CD4-positive, alpha-beta T cell treated with Interleukin-21 for 1 hour (primary cell): ENCODE results near the gene MAP7D1.

Experiments used
- DNase-seq: peaks from one replicate; pipeline ENCODE4 v3.0.0-alpha.2; 2020

The MAP7D1 gene

DNA sequence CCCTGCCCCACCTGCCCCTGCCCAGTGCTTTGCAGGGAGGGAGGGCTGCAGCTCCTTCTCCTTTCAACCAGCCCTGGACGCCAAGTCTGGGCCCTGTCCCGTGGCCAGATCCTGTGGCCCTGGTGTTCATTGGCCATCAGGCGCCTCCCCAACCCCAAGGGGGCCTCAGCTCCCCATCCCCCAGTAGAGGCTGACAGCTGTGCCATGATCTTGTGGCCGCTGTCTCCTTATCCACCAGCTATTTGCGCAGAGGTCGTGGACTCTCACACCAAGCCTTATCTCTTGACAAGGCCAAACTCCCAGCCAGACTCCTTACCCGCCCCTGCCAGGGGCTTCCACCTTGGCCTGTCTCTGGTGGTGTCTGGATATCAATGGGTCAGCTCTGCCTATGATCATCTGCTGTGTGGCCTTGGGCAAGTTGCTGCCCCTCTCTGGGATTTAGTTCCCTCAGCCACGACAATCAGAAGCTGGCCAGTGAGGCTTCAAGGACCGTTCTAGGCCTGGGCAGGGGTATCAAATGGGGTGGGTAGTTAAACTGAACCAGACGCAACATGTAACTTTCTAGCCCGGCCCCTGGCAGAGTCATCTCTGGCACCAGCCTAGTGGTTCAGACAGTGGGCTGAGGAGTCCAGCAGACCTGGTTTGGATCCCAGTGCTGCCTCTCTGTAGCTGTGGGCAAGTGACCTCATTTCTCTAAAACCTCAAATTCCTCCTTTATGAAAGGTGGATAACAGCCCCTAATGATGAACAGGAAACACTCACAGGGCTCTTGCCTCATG, 27.6 kb upstream of the MAP7D1 start:
- no peak for DNase-seq

DNA sequence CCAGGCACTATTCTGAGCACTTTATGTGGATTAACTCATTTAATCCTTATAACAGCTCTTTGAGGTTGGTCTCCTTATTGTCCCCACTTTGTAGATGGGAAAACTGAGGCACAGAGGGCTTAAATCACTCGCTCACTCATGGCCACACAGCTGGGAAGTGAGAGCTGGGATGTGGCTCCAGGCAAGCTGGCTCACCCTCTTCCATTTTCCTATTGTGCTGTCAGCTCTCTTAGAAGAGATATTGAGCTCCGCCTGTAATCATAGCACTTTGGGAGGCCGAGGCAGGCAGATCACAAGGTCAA, 27.1 kb upstream of the MAP7D1 start:
- no peak for DNase-seq

DNA sequence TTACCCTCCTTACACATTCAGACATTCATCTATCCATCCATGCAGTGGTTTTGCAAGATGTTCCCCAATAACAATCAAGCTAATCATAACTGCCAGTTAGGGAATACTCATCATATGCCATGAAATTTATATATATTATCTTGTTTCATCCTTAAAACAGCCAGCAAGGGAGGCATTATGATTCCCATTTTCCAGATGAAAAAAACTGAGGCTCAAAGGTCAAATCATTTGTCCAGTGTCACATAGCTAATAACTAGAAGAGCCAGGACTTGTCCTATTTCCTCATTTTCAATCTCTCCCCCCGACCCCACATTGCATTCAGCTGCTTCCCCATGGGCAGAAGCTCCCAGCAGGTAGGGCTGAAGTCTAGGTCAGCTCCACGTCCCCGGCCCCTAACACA, 23.9 kb upstream of the MAP7D1 start:
- no peak for DNase-seq

DNA sequence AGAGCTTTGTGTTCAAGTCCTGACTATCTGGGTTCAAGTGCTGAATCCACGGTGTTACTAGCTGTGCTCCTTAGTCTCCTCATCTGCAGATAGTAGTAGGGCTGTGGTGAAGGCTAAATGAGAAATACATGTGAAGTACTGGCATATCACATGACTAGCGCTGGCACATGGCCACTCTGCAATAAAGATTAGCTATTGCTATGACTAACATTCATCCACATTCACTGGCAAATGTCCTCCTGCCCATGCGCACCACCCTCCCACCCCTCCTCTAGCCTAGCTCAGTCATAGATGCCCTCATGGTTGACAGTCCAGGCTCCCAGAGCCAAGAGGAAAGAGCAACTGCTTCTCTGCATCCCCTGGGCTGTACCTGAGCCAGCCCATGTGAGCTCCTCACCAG, 22.5 kb upstream of the MAP7D1 start:
- DNase-seq, result no peak

DNA sequence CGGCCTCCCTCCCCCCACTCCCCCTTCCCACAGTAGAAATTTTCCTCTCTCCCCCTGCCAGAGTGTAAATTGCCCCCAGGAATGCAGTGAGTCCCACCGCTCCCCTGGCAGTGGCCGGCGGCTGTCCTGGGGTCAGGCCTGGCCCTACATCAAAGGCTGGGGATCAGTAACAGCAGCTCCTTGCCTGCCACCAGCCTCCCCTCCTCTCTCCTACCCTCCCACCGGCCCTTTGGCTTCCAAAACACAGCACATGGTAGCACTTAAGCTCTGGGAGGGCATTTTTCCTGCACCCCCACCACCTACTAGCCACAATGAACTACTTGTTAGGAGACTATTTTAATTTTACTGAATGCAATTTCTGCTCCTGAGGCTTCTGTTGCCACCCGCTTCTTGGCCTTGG, 21.9 kb upstream of the MAP7D1 start:
- no peak for DNase-seq

DNA sequence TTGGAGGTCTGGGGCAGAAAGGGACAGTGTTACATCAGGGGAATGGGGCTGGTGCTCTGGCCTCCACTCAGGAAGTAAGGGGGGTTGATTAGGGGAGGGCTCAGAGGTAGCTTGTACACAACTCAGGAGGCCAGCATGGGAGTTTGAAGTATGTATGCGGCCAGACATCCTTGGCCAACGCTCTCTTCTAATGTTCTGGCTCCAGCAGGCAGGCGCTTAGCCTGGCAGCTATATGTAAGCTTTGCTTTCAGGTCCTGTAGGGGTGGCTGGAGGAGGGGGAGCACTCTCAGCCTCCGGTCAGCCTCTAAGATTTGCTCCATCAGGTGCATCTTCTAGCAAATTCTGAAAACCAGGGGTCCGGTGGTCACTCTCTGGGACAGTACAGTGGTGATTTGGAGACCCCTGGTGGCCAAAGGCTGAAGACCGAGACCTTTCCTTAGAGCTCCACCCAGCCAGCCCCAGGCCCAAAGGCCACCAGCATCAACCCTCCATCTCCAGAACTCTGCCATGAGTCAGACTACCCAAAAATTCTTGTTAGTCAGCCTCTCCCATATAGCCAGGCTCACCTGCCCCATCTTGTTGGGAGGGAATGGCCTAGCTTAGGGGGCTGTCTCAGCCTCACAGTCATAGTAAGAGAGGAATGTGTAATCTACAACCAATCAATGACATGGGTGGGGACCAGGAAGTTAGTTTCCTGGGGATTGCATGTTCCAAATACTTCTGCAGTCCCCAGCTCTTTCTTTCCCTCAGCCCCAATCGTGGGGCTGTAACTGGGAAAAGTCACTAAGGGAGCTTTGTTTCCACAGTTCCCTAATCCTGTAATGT, 21.2 kb upstream of the MAP7D1 start:
- peak; percentile 34 for DNase-seq

DNA sequence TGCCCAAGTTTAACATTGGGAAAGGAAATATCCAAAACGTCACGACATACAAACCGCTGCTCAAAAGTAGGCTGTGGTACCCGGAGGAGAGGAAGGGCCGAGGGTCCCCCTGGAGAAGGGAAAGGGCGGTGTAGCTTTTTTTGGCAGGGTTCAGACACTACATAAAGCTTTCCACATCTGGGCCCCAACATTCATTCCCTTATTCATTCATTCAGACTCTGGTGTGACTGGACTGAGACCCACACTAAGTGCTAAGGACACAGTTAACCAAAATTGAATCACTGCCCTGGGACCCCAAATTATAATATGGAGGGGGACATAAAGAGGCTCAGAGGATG, 20.7 kb upstream of the MAP7D1 start:
- no peak for DNase-seq

DNA sequence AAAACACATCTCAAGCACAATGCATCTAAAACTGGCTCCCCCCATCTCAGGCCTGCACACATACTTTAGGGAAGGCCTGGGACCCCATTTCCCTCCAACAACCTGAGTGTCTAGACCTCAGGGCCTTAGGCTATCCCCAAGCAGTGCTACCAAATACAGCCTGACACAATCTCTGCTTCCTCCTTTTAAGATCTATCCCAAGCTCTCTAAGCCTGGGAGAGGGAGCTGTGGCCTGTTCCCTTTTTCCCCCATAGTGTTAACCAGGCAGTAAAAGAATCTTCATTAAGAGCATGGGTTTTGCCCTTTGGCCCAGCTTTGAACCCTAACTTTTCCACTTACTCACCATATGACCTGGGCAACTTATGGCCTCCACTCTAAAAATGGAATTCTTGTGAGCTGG, 20.2 kb upstream of the MAP7D1 start:
- no peak for DNase-seq

DNA sequence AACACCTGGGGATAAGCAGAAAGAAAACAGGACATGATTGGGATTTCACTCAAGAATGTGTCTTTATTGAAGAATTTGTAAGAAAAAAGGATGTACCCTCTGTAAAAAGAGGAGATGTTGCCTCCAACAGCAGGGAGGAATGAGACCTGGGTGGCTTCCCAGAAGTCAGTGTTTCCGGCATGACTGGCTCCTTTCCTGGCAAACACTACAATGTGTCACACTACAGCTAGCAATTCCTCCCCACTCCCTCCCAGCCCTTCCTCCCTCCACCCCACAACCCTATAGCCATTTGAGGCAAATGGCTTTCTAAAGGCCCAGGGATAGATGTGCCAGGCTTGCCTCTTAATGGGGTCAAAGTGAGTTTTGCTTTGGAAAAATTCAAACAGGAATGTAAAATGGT, 19.4 kb upstream of the MAP7D1 start:
- no peak for DNase-seq

DNA sequence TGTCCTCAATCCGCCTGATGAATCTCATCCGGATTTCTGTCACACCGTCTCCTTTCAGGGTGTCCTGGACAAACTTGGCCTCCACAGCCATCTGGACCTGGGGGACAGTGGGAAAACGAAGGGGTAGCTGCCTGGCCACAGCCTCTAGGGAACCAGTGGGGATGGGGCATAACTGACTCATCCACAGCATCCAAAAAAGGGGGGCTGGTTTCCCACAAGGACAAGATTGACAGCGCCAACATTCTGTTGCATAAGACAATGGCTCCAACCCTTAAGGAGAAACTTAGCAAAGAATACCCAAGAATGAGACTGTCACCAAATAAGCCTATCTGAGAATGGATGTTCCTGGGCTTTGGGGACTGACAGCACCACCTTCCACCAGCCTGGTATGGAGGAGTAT, 18.7 kb upstream of the MAP7D1 start:
- DNase-seq, result no peak

DNA sequence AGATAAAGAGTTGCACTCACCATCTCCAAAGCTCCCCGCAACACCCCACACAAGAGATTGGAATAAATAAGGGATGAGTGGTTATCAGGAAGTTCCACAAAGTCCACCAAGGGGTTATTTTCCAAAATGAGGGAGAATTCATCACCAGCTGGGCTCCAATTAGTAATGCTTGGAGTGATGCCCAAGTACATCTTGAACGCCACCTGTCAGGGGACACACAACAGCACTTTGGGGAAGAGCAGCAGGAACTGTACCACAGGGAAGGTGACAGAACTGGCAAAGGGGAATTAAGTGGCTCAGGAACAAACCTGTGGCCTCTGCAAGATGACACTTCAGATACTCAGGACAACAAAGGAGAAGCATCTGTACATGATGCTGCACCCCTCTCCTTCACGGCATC, 18.2 kb upstream of the MAP7D1 start:
- no peak for DNase-seq

DNA sequence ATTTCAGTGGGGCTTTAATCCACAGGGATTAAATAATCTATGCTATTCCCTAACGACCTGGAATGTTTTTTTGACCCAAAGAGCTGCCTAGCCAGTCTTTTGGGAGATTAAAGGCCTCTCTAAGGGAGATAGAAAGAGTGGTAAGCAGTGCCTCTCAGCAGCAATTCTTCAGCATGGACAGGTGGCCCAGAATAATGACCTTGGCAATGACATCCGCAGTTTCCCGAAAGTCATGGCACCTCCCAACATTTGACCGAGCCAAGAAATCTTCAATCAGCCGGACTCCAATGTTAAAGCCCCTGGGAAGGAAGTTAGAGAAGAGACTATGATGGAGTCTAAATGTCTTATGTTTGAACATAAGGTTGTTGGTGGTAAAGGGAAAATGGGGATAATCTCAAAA, 16.4 kb upstream of the MAP7D1 start:
- no peak for DNase-seq

DNA sequence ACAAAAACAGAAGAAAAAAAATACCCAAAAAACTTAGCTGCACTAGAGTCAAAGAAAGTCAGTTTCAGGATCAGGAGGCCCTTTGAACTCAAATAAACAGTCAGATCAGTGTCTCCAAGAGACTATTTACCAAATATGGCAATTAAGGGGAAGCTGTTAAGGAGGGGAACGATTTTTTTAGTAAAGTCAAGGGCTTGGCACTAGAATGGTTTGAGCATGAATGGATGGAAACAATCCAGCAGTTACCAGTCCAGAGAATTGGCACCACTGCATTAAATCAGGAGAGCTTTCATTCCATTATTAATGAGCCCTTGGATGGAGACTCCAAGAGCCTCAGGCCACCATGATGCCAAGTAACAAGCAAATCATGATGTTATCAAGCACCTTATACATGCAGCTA, 13.8 kb upstream of the MAP7D1 start:
- no peak for DNase-seq

DNA sequence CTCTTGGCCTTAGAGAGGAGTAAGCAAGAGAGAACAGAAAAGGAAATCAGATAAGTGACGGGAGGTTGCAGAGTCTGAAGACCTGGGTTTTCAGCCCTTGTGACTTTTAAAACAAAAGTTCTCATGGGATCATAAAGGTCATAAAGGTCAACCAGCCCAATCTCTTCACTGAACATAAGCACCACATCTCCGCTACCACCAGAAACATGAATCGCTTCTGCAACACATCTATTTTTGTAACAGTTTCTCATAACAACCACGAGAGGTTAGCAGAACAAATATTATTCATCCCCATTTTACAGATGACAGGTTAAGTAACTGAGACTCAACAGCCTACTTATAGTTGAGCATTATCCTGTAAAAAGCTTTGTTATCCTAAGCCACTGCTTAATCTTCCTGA, 12.5 kb upstream of the MAP7D1 start:
- DNase-seq, result no peak

DNA sequence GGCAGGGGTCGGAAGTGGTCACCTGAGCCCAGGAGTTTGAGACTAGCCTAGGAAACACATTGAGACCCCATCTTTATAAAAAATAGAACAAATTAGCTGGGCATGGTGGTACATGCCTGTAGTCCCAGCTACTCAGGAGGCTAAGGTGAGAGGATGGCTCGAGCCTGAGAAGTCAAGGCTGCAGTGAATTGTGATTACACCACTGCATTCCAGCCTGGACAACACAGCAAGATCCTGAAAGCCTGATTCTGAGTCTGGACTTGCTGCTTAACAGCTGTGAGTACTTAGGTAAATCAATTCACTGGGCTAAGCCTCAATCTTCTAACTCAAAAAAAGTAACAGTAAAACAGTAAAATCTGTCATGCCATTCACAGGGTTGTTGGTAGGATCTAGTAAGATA, 11.5 kb upstream of the MAP7D1 start:
- no peak for DNase-seq

DNA sequence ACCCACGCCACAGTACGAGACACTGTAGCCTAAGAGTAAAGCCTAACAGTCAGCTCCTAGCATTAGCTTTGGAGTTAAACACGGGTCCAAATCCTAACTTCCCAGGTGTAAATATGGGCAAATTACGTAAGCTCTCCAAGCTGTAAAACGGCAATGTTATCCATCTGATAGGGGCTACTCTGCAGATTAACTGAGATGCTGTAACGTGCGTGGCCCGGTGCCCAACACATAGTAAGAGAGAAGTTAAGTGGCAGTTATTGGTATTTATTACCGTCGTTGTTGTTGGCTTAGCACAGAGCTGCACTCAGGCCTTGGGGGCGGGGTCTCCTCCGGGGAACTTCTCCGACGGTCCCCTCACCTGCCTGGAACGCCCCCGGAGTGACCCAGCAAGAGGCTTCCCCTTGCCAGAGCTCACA, 7.1 kb upstream of the MAP7D1 start:
- no peak for DNase-seq

DNA sequence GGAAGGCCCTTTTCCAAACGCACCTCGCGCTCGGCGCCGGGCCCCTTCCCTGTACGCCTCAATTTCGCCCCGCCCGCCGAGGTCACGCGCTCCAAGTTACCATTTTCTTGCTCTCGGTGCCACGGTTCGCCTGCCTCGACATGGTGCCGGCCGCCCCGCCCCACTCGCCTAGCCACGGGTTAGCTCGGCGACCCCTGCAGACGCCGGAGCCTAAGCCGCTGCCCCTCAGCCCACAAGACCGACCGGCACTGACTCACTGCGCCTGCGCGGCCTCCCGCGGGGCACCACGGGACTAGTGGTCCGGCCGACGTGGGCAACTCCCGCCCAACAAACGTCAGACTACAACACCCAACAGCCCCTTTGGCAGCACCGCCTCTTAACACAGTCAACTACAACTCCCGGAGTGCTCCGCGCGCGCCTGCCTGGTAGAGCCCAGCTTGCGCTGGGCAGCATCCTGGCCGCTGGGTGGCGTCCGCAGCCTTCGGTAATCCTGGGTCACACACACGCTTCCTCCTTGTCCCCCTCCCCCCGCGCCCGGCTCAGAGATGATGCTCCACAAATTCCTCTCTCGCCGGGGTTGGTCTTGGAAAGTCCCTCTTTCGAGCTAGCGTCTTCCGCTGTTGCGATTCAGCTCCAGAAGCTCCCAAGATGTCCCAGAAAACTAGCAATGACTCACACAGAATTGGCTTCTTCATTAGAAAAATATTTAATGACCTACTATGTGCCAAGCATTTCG, 6.6 kb upstream of the MAP7D1 start, which contains the start of gene TRAPPC3:
TSS of gene TRAPPC3 (minus strand) at position 250 of the 736 bp plus-strand sequence. CDS start at position 142, 108 bp downstream.
- peak; percentile 100 for DNase-seq

DNA sequence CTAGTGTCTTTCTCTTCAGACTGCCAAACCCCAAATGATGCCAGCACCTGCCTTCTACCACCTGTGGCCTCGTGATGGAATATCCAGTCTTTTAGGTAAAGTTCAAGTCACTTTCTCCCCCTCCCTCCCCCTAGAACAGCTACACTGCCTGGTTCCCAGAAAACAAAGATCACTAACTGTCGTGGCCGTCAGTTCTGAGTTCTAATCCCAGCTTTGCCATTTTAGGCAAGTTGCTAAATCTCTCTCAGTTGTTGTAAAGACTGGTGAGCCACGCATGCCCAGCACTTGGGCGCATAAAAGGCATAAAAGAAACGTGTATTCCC, 6.0 kb upstream of the MAP7D1 start:
- DNase-seq, result no peak

DNA sequence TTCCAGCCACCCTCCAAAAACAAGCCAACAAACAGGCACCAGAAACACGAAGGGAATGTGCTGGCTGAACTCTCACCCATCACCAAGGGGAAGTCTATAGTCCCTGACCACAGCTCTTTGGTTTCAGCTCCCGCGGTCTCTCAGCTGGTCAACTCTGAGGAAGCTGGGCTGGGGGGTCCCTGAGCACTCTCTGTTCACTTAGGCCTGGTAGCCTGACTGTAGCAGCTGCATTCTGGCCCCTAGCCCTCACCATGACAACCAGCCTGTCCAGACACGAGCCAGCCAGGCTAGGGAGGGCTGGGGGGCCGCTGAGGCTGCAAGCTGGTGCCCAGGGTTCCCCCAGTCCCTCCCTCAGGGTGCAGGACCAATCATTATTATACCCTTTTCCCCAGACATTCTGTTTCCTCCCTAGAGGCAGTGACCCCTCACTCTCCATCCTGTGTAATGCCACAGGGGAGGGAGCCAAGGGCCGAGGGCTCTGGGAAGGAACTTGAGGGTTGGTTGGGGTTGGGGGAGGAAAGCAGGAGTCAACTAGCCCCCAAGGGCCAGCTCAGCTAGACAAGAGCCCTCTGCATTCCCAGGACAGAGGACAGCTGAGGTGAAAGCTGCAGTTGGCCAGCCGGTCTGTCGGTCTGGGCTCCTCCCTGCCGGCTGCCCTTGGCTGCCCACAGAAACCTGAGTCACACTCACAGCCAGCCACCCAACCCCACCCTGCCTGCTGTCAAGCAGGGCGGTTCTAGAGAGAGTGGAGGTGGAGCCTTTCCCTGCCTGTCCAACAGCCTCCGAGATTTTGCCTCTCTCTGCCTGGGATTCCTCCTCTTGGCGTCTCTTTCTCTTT, 5.4 kb upstream of the MAP7D1 start:
- DNase-seq, result peak; percentile 80

DNA sequence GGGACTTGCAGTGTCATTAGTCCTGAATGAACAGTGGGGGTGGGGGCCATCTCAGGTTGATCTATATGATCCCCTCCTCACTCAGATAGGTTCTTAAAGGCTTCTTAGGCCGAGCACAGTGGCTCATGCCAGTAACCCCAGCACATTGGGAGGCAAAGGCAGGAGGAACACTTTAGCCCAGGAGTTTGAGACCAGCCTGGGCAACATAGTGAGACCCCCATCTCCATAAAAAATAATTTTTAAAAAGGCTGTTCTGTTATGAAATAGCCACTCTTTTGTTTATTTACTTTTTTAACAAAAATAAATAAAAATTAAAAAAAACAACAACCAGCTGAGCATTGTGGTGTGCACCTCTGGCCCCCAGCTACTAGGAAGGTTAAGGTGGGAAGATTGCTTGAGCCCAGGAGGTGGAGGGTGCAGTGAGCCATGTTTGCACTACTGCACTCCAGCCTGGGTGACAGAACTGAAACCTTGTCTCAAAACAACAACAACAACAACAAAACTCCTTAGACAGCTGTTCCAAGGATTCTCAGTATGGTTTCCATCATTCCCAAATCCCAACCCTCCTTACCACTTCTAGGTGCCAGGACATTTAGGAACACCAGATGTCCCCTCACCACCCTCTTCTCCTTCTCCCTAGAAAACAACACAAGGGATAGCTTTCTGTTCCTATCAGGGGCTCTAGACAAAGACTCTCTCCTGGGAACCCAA, 4.7 kb upstream of the MAP7D1 start:
- no peak for DNase-seq

DNA sequence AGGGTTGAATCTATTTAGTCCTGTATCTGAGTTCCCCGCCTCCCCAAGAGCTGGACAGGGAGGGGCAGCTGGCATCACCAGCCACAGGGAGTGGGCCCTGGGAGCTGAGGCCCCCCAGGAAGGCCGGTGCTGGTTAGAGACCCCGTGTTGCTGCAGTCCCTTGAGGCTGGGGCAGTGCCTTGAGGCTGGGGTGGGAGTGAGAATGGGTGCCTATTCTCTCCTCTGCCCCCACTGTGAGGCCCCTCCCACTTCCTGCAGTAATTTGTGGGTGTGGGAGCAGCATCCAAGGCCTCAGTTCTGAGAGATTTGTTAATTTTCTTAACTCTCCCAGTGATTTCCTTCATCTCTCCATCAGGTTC, 4.1 kb upstream of the MAP7D1 start:
- DNase-seq, result peak; percentile 74

DNA sequence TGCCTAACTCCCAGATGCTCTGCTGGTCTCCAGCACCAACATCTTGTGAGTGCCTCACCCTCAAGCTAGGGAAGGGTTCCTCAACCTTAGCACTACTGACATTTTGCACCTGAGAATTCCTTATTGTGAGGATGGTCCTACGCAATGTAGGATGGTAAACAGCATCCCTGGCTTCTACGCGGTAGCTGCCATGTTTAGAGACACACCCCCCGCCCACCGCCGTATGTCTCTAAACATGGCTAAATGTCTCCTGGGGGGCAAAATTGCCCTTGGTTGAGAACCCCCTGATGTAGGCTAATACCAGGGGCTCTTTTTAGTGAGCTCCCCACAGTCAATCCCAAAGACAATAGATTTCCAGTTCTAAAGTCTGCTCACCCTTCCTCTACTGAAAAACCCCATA, 2.5 kb upstream of the MAP7D1 start:
- DNase-seq, result no peak

DNA sequence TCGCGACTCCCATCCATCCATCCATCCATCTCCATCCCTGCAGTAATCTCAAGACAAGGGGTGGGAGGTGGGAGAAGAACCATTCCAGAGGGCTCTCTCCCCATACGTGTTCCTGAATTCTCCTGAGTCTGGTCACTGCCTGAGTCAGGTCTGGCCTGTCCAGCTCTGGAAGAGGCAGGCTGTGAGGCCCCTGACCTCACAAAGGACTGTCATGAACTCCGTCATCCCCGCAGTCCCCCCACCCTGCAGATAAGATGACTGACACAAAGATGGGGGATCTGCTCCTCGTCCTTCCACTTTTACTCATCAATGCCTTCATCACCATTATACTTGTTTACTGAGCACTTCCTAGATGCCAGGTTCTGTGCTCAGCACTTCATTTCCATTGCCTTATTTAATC, 1.6 kb upstream of the MAP7D1 start:
- DNase-seq, result no peak
